Neural progenitor cell (in vitro differentiated cells): ENCODE measurements around the gene AOC1. TPM values are rescaled to one million over a fixed set of nuclear protein-coding genes. Genes with fewer than 3 reads are reported as not detected.

Experiments used
- DNase-seq: peaks from one replicate; pipeline ENCODE4 v3.0.0-alpha.2; 2016; ENCODE audit warnings: low spot score
- H2AFZ ChIP-seq: fragments of 200-600 bp; sonication (generic); replicated peaks from 2 replicates; pipeline ENCODE4 v1.6.1; 2016; ENCODE audit warnings: antibody characterized with exemption
- H3F3A ChIP-seq: fragments of 200-600 bp; sonication (generic); 2 replicates; pipeline ENCODE4 v1.6.1; 2016; ENCODE audit warnings: antibody characterized with exemption, low read depth
- H3K27ac ChIP-seq: fragments of 200-600 bp; sonication (generic); 2 replicates; pipeline ENCODE4 v1.5.1; 2016; ENCODE audit warnings: mild to moderate bottlenecking
- H3K27me3 ChIP-seq: fragments of 200-600 bp; sonication (generic); 2 replicates; pipeline ENCODE4 v1.6.1; 2016; ENCODE audit warnings: mild to moderate bottlenecking, moderate library complexity
- H3K36me3 ChIP-seq: fragments of 200-600 bp; sonication (generic); 2 replicates; pipeline ENCODE4 v1.5.1; 2016
- H3K4me1 ChIP-seq: fragments of 200-600 bp; sonication (generic); 2 replicates; pipeline ENCODE4 v1.6.1; 2016; ENCODE audit warnings: mixed run types
- H3K4me2 ChIP-seq: fragments of 200-600 bp; sonication (generic); 2 replicates; pipeline ENCODE4 v1.6.1; 2016
- H3K4me3 ChIP-seq: fragments of 200-600 bp; sonication (generic); 2 replicates; pipeline ENCODE4 v1.5.1; 2016
- H3K79me2 ChIP-seq: fragments of 200-600 bp; sonication (generic); 2 replicates; pipeline ENCODE4 v1.6.1; 2016; ENCODE audit warnings: low read depth
- H3K9ac ChIP-seq: fragments of 200-600 bp; sonication (generic); 2 replicates; pipeline ENCODE4 v1.6.1; 2016
- H3K9me3 ChIP-seq: fragments of 200-600 bp; sonication (generic); 2 replicates; pipeline ENCODE4 v1.5.1; 2016; ENCODE audit warnings: low read depth
- H4K20me1 ChIP-seq: fragments of 200-600 bp; sonication (generic); 2 replicates; pipeline ENCODE4 v1.6.1; 2016; ENCODE audit warnings: low read depth
- H3K27ac Mint-ChIP-seq: 3 replicates; pipeline ENCODE4 v1.8.0; 2021; ENCODE audit warnings: mixed read lengths
- H3K27me3 Mint-ChIP-seq: 2 replicates; pipeline ENCODE4 v1.8.0; 2022; ENCODE audit warnings: low read depth, mild to moderate bottlenecking, inconsistent platforms, moderate library complexity, mixed read lengths; ENCODE audit not compliant: insufficient read depth
- H3K36me3 Mint-ChIP-seq: 3 replicates; pipeline ENCODE4 v1.8.0; 2021; ENCODE audit warnings: mixed read lengths
- H3K4me1 Mint-ChIP-seq: 3 replicates; pipeline ENCODE4 v1.8.0; 2021; ENCODE audit warnings: mixed read lengths
- H3K4me3 Mint-ChIP-seq: 3 replicates; pipeline ENCODE4 v1.8.0; 2021; ENCODE audit warnings: mild to moderate bottlenecking, moderate library complexity, mixed read lengths
- H3K9me3 Mint-ChIP-seq: 3 replicates; pipeline ENCODE4 v1.8.0; 2020; ENCODE audit warnings: mixed read lengths
- CTCF ChIP-seq: fragments of 200-600 bp; sonication (generic); IDR thresholded peaks from 2 replicates; pipeline ENCODE4 v1.5.1; 2017; ENCODE audit warnings: antibody characterized with exemption, mild to moderate bottlenecking
- EZH2 ChIP-seq: fragments of 200-600 bp; sonication (generic); IDR thresholded peaks from 2 replicates; pipeline ENCODE4 v1.6.1; 2017; ENCODE audit warnings: antibody characterized with exemption, mild to moderate bottlenecking, moderate library complexity
- EZH2phosphoT487 ChIP-seq: fragments of 200-600 bp; sonication (generic); IDR thresholded peaks from 2 replicates; pipeline ENCODE4 v1.6.1; 2017; ENCODE audit warnings: antibody characterized with exemption
- total RNA-seq: library from RNA; depleted of rRNA; stranded (reverse); fragments of >200 nt; gene quantifications from 2 replicates; pipeline ENCODE4 v1.2.3, GENCODE V29; 2015; ENCODE audit warnings: low replicate concordance

AOC1 gene
- total RNA-seq, 1 donor from 2014 or later = not detected

- Histone ChIP-seq H3F3A (no peaks in the 10 kb centered on the region), H2AFZ (no peak overlapping the region), H3K27me3 (peaks cover 3% of the 10 kb centered on the region), H3K4me2 (no peak overlapping the region), H3K9me3 (peaks cover 4% of the 10 kb centered on the region), H3K4me3 (no peak overlapping the region), H3K4me1 (peaks cover 5% of the 10 kb centered on the region), H3K36me3 (no peaks in the 10 kb centered on the region), H4K20me1 (no peaks in the 10 kb centered on the region), H3K27ac (no peak overlapping the region), H3K9ac (no peak overlapping the region), H3K79me2 (no peaks in the 10 kb centered on the region)
- DNase-seq = no peak
- TF ChIP-seq CTCF (no peak), EZH2 (no peak), EZH2phosphoT487 (no peak)
- H3K36me3 Mint-ChIP-seq = no peaks in the 10 kb centered on the region
- H3K27me3 Mint-ChIP-seq = peaks cover 2% of the 10 kb centered on the region
- H3K4me1 Mint-ChIP-seq = no peaks in the 10 kb centered on the region
- no peaks in the 10 kb centered on the region for H3K9me3 Mint-ChIP-seq
- H3K27ac Mint-ChIP-seq = no peak overlapping the region
- no peak overlapping the region for H3K4me3 Mint-ChIP-seq
These were observed 19.3 kb downstream of the AOC1 start for GRCh38 chr7:150871601-150872000.

- no peaks in the 10 kb centered on the region for H4K20me1 ChIP-seq
- no peaks in the 10 kb centered on the region for H3K36me3 Mint-ChIP-seq
- H3K4me3 ChIP-seq = no peak overlapping the region
- peaks cover 3% of the 10 kb centered on the region for H3K27me3 ChIP-seq
- no peak overlapping the region for H3K4me3 Mint-ChIP-seq
- no peak overlapping the region for H3K4me2 ChIP-seq
- no peak for DNase-seq
- peaks cover 8% of the 10 kb centered on the region for H3F3A ChIP-seq
- no peak for TF ChIP-seq EZH2phosphoT487
- TF ChIP-seq EZH2 = no peak
- no peak for TF ChIP-seq CTCF
- H3K4me1 Mint-ChIP-seq = peaks cover 4% of the 10 kb centered on the region
- no peak overlapping the region for H3K27ac Mint-ChIP-seq
- H3K9me3 ChIP-seq = peaks cover 4% of the 10 kb centered on the region
- H3K9ac ChIP-seq = no peak overlapping the region
- no peaks in the 10 kb centered on the region for H3K79me2 ChIP-seq
- no peaks in the 10 kb centered on the region for H3K36me3 ChIP-seq
- H3K27ac ChIP-seq = no peak overlapping the region
- no peak overlapping the region for H2AFZ ChIP-seq
- H3K9me3 Mint-ChIP-seq = no peaks in the 10 kb centered on the region
- H3K27me3 Mint-ChIP-seq = peaks cover 2% of the 10 kb centered on the region
- H3K4me1 ChIP-seq = peaks cover 9% of the 10 kb centered on the region
These were observed 22.3 kb downstream of the AOC1 start for GRCh38 chr7:150874401-150875198.

- Mint-ChIP-seq H3K4me3 (no peak overlapping the region), H3K4me1 (peaks cover 4% of the 10 kb centered on the region), H3K9me3 (peaks cover 3% of the 10 kb centered on the region), H3K36me3 (no peaks in the 10 kb centered on the region), H3K27ac (no peak overlapping the region), H3K27me3 (peaks cover 2% of the 10 kb centered on the region)
- Histone ChIP-seq H3K9ac (no peak overlapping the region), H3K27ac (no peak overlapping the region), H2AFZ (no peak overlapping the region), H3F3A (peaks cover 8% of the 10 kb centered on the region), H3K4me2 (no peak overlapping the region), H3K9me3 (peaks cover 5% of the 10 kb centered on the region), H3K36me3 (no peaks in the 10 kb centered on the region), H3K4me1 (peaks cover 12% of the 10 kb centered on the region), H3K4me3 (no peak overlapping the region), H4K20me1 (no peaks in the 10 kb centered on the region), H3K27me3 (peaks cover 3% of the 10 kb centered on the region), H3K79me2 (no peaks in the 10 kb centered on the region)
- TF ChIP-seq CTCF = no peak
- no peak for TF ChIP-seq EZH2phosphoT487
- TF ChIP-seq EZH2 = no peak
- DNase-seq = no peak
These were observed 23.5 kb downstream of the AOC1 start for GRCh38 chr7:150875791-150876190.
